Adrenal gland (tissue), 19 donors: ENCODE measurements around the gene CEMP1. TPM values are rescaled to one million over a fixed set of nuclear protein-coding genes. Genes with fewer than 3 reads are reported as not detected.
A peak's percentile ranks its signal among the peaks of the same experiment; 100 is the strongest.
"Not testable (repeated sequence)": the region's sequence is repeated elsewhere in the genome, so short reads cannot be mapped to it uniquely, and the experiment has no call there.

Experiments
- DNase-seq, 7 donors: peaks; one replicate each; pipeline ENCODE4 v3.0.0-alpha.2; 2019 to 2020
- H3K27ac ChIP-seq, 5 donors: fragments of 200-600 bp; sonication (generic) in 4 of 5; 1 replicate in 3 of 5; 2 replicates in 2 of 5; pipeline versions ENCODE4 v1.5.1 to v1.8.0; 2016 to 2020; ENCODE audit warnings: mild to moderate bottlenecking in 1 of 5
- H3K27me3 ChIP-seq: fragments of 200-600 bp; 2 replicates; pipeline ENCODE4 v1.8.0; 2021
- H3K36me3 ChIP-seq, 2 donors: fragments of 200-600 bp; replicated peaks in 1 of 2; 1 replicate in 1 of 2; 2 replicates in 1 of 2; pipeline versions ENCODE4 v1.5.1 to v1.8.0; 2018 to 2022
- H3K4me1 ChIP-seq, 2 donors: fragments of 200-600 bp; replicated peaks in 1 of 2; 1 replicate in 1 of 2; 2 replicates in 1 of 2; pipeline versions ENCODE4 v1.5.1 to v1.8.0; 2018 to 2021
- H3K4me3 ChIP-seq, 4 donors: fragments of 200-600 bp; sonication (generic) in 3 of 4; one replicate each; pipeline ENCODE4 v1.5.1; 2016 to 2018
- H3K9me3 ChIP-seq, 3 donors: fragments of 200-600 bp; sonication (generic) in 1 of 3; replicated peaks in 1 of 3; 1 replicate in 2 of 3; 2 replicates in 1 of 3; pipeline versions ENCODE4 v1.5.1 to v1.8.0; 2016 to 2021
- CTCF ChIP-seq, 6 experiments: fragments of 450-650 bp in 4 of 6; fragments of 200-600 bp in 2 of 6; sonication (generic) in 1 of 6; IDR thresholded peaks; 1 replicate in 5 of 6; 2 replicates in 1 of 6; pipeline versions ENCODE4 v1.5.1 to v1.8.0; 2016 to 2021; ENCODE audit warnings: antibody characterized with exemption in 6 of 6, mild to moderate bottlenecking in 2 of 6, moderate library complexity in 1 of 6
- POLR2A ChIP-seq, 2 donors: fragments of 450-650 bp; IDR thresholded peaks; one replicate each; pipeline ENCODE4 v1.6.1; 2017; ENCODE audit warnings: antibody characterized with exemption in 2 of 2, mild to moderate bottlenecking in 2 of 2, moderate library complexity in 1 of 2
- WGBS, 4 donors: extraction: QIAGEN DNeasy Blood & Tissue Kit in 2 of 4; methylation state at CpG; one replicate each; pipeline versions ENCODE4 v1.1.5 to v1.1.7; 2013 to 2017; 5-methylcytosine and 5-hydroxymethylcytosine counted together
- intact Hi-C, 2 donors: fragments of 100-400 bp; cut with DNase I; formaldehyde crosslinking; loops; one replicate each; pipeline versions ENCODE4 v1.14.1 to v1.15.0; 2022 to 2023
- long read RNA-seq, 10 donors: library from polyadenylated mRNA in 3 of 10; unstranded in 2 of 10; stranded (forward) in 1 of 10; transcript quantifications; one replicate each; pipeline ENCODE4 v2.0.0 and lab custom pipeline, GENCODE V29; 2021 to 2026
- polyA plus RNA-seq, 3 donors: library from polyadenylated mRNA; stranded (reverse); fragments of 200-250 nt in 2 of 3; fragments of 350-450 nt in 1 of 3; fragmentation: Illumina TruSeq in 1 of 3; extraction: RNeasy Lipid Tissue Mini Kit (QIAGEN cat#74804) in 1 of 3; gene quantifications; one replicate each; pipeline ENCODE4 v1.2.3, GENCODE V29; 2013 to 2014
- total RNA-seq, 9 donors: library from RNA; depleted of rRNA in 4 of 9; stranded (reverse); fragments of >200 nt in 4 of 9; fragments of 120-200 nt in 1 of 9; fragmentation: NEBNext Ultra II Directional in 1 of 9; extraction: Animal tissue kit (Norgen Biotek cat#: 25700) in 1 of 9; gene quantifications; one replicate each; pipeline versions ENCODE4 v1.1.0 to v1.2.4, GENCODE V29; 2013 to 2023
- donor health status: healthy with polysubstance abuse.
- donor health status: Bipolar disorder and iron deficiency.
- donor health status: DM: yes; HTN: yes; CAD: no.
- donor health status: DM: no; HTN: no; CAD: no.
- donor health status: DM: no; HTN: no; CAD: no.
- donor health status: DM: yes; HTN: yes; CAD: no.

The CEMP1 gene
- total RNA-seq, result under 1 TPM in 1 of 9 donors, not detected in 8; 0.11 TPM
- polyA plus RNA-seq, result 1 to 10 TPM in 2 of 3 donors, not detected in 1; 1.3 to 1.4 TPM
- long read RNA-seq, donor 1, transcript CEMP1-202 (1 exons, 1,374 nt), result major isoform, 21 of 21 reads
- long read RNA-seq, donor 1, partial matches to known transcripts, result 0 of 21 reads
- long read RNA-seq, donor 1, other reads (novel, unspliced or antisense), result 0 of 21 reads
- long read RNA-seq, donor 2, transcript CEMP1-202 (1 exons, 1,374 nt), result major isoform, 18 of 18 reads
- long read RNA-seq, donor 2, partial matches to known transcripts, result 0 of 18 reads
- long read RNA-seq, donor 2, other reads (novel, unspliced or antisense), result 0 of 18 reads
- long read RNA-seq, donor 3, transcript CEMP1-202 (1 exons, 1,374 nt), result major isoform, 13 of 13 reads
- long read RNA-seq, donor 3, partial matches to known transcripts, result 0 of 13 reads
- long read RNA-seq, donor 3, other reads (novel, unspliced or antisense), result 0 of 13 reads
- long read RNA-seq, donor 4, result 0 reads
- long read RNA-seq, donor 5, result 0 reads
- long read RNA-seq, donor 6, result 0 reads
- long read RNA-seq, donor 7, transcript CEMP1-202 (1 exons, 1,374 nt), result major isoform, 14 of 14 reads
- long read RNA-seq, donor 7, partial matches to known transcripts, result 0 of 14 reads
- long read RNA-seq, donor 7, other reads (novel, unspliced or antisense), result 0 of 14 reads
- long read RNA-seq, donor 8, transcript CEMP1-202 (1 exons, 1,374 nt), result major isoform, 38 of 56 reads
- long read RNA-seq, donor 8, partial matches to known transcripts, result 9 of 56 reads
- long read RNA-seq, donor 8, other reads (novel, unspliced or antisense), result 9 of 56 reads
- long read RNA-seq, donor 9, transcript CEMP1-202 (1 exons, 1,374 nt), result major isoform, 20 of 20 reads
- long read RNA-seq, donor 9, partial matches to known transcripts, result 0 of 20 reads
- long read RNA-seq, donor 9, other reads (novel, unspliced or antisense), result 0 of 20 reads
- long read RNA-seq, donor 10, transcript CEMP1-202 (1 exons, 1,374 nt), result major isoform, 21 of 21 reads
- long read RNA-seq, donor 10, partial matches to known transcripts, result 0 of 21 reads
- long read RNA-seq, donor 10, other reads (novel, unspliced or antisense), result 0 of 21 reads

GRCh38 chr16:2531371-2531695 lies at the start of gene CEMP1:
Gene CEMP1, minus strand, starts transcription at chr16:2531408. Its CDS starts 335 bp downstream, at chr16:2531073.
- intact Hi-C loops, result no loop called here
- Histone ChIP-seq H3K27ac (peak within 1 kb of the TSS; percentile 82 to 99 (median 96)), H3K4me1 (peaks cover 8 to 20% of the 10 kb centered on the region in 2 donors), H3K4me3 (peak within 1 kb of the TSS in 3 of 4 donors; percentile 42 to 63 (median 57)), H3K9me3 (no peaks in the 10 kb centered on the region), H3K36me3 (peaks cover 0 to 33% of the 10 kb centered on the region in 2 donors), H3K27me3 (no peaks in the 10 kb centered on the region)
- 8 to 13% (median 12%) methylated on average over 10 to 11 of the region's 11 CpGs for WGBS, 4 donors
- DNase-seq, result no peak
- TF ChIP-seq CTCF (IDR thresholded peaks at IDR 0.05), result no peak
- TF ChIP-seq POLR2A (IDR thresholded peaks at IDR 0.05), result no peak

GRCh38 chr16:2580818-2581217 lies 49.6 kb upstream of the CEMP1 start:
- intact Hi-C loops, DNase-seq, H3K36me3 ChIP-seq, H3K27me3 ChIP-seq, H3K9me3 ChIP-seq, H3K27ac ChIP-seq, H3K4me3 ChIP-seq: not testable (repeated sequence)
- H3K4me1 ChIP-seq, result peaks cover 11 to 12% of the 10 kb centered on the region in 2 donors
- WGBS, 4 donors, result no CpG with 5 or more reads among the region's 21 CpGs

- intact Hi-C loops, result not testable (repeated sequence)
Observed at GRCh38 chr16:2580143-2580542, 48.9 kb upstream of the CEMP1 start.

GRCh38 chr16:2578905-2579304 lies 47.7 kb upstream of the CEMP1 start:
- H3K4me3 ChIP-seq, intact Hi-C loops, H3K27me3 ChIP-seq, H3K4me1 ChIP-seq, DNase-seq, H3K9me3 ChIP-seq, H3K36me3 ChIP-seq, H3K27ac ChIP-seq: not testable (repeated sequence)
- WGBS, 4 donors, result 85 to 91% methylated on average over 3 of the region's 12 CpGs; no CpG with 5 or more reads in 2 of the 4 donors

More at GRCh38 chr16:2580143-2580542, 48.9 kb upstream of the CEMP1 start:
- 61 to 78% methylated on average over 4 to 7 of the region's 11 CpGs; no CpG with 5 or more reads in 2 of the 4 donors for WGBS, 4 donors
- H3K4me1 ChIP-seq, H3K9me3 ChIP-seq, H3K27ac ChIP-seq, H3K27me3 ChIP-seq, H3K36me3 ChIP-seq, H3K4me3 ChIP-seq: not testable (repeated sequence)
- peak in 3 of 7 donors; percentile 7 to 21 (median 11) for DNase-seq

GRCh38 chr16:2577044-2577443 lies 45.8 kb upstream of the CEMP1 start:
- H3K9me3 ChIP-seq, H3K4me3 ChIP-seq, H3K36me3 ChIP-seq, H3K27ac ChIP-seq, H3K27me3 ChIP-seq, intact Hi-C loops, H3K4me1 ChIP-seq: not testable (repeated sequence)
- WGBS, 4 donors, result 94 to 96% methylated on average over 14 to 20 of the region's 26 CpGs; no CpG with 5 or more reads in 2 of the 4 donors
- peak in 1 of 7 donors; percentile 0 for DNase-seq

GRCh38 chr16:2575839-2576238 lies 44.6 kb upstream of the CEMP1 start:
- H3K9me3 ChIP-seq, H3K27me3 ChIP-seq, H3K36me3 ChIP-seq, H3K27ac ChIP-seq, intact Hi-C loops, H3K4me3 ChIP-seq, H3K4me1 ChIP-seq: not testable (repeated sequence)
- 55 to 98% (median 79%) methylated on average over 5 to 11 of the region's 21 CpGs for WGBS, 4 donors
- peak in 1 of 7 donors; percentile 1 for DNase-seq

GRCh38 chr16:2572704-2573103 lies 41.5 kb upstream of the CEMP1 start:
- H3K9me3 ChIP-seq, DNase-seq, H3K4me1 ChIP-seq, H3K27me3 ChIP-seq, intact Hi-C loops, H3K27ac ChIP-seq, H3K4me3 ChIP-seq, H3K36me3 ChIP-seq: not testable (repeated sequence)
- WGBS, 4 donors, result no CpG with 5 or more reads among the region's 6 CpGs

- not testable (repeated sequence) for DNase-seq
- WGBS, 4 donors, result no CpG with 5 or more reads among the region's 11 CpGs
Observed at GRCh38 chr16:2568573-2568972, 37.4 kb upstream of the CEMP1 start.

GRCh38 chr16:2567506-2567905 lies 36.3 kb upstream of the CEMP1 start:
- intact Hi-C loops, H3K4me3 ChIP-seq, DNase-seq, H3K9me3 ChIP-seq, H3K27ac ChIP-seq, H3K27me3 ChIP-seq, H3K36me3 ChIP-seq, H3K4me1 ChIP-seq: not testable (repeated sequence)
- WGBS, 4 donors, result no CpG with 5 or more reads among the region's 6 CpGs

More at GRCh38 chr16:2568573-2568972, 37.4 kb upstream of the CEMP1 start:
- H3K4me3 ChIP-seq, H3K27ac ChIP-seq, H3K36me3 ChIP-seq, H3K4me1 ChIP-seq, intact Hi-C loops, H3K9me3 ChIP-seq, H3K27me3 ChIP-seq: not testable (repeated sequence)
